SK-N-SH (cell line): ENCODE results near the gene COL4A2. TPM values are rescaled to one million over a fixed set of nuclear protein-coding genes. Genes with fewer than 3 reads are reported as not detected.
"Not testable (repeated sequence)": the region's sequence is repeated elsewhere in the genome, so short reads cannot be mapped to it uniquely, and the experiment has no call there.

Experiments used
- CTCF ChIA-PET: fragments of 300-600, 350-600 bp; formaldehyde crosslinking; extraction: SDS; loops from one replicate; lab custom pipeline; 2021; lab: Yijun Ruan, JAX
- POLR2A ChIA-PET: fragments of 350-600 bp; sonication (Branson Sonifier 250); formaldehyde crosslinking; extraction: SDS; loops from one replicate; lab custom pipeline; 2020; ENCODE audit warnings: antibody characterized with exemption, inconsistent platforms; lab: Yijun Ruan, JAX
- DNase-seq: peaks from one replicate; pipeline ENCODE4 v3.0.0; 2012
- H2AFZ ChIP-seq: fragments of 200-600 bp; sonication (generic); 2 replicates; pipeline ENCODE4 v1.8.1; 2016; ENCODE audit warnings: antibody characterized with exemption, mild to moderate bottlenecking, low read depth
- H3F3A ChIP-seq: fragments of 200-600 bp; sonication (generic); replicated peaks from 2 replicates; pipeline ENCODE3; 2016; ENCODE audit warnings: antibody characterized with exemption, mild to moderate bottlenecking; ENCODE audit not compliant: insufficient read depth
- H3K27ac ChIP-seq, 2 experiments: fragments of 200-500 bp in 1 of 2; fragments of 200-600 bp in 1 of 2; sonication (Bioruptor generic) in 1 of 2; sonication (generic), shearing (Covaris generic) in 1 of 2; 2 replicates each; pipeline versions ENCODE4 v1.5.1 to v1.6.1; 2014 to 2016; ENCODE audit warnings: low read depth in 2 of 2, inconsistent platforms in 1 of 2, low read length in 1 of 2, mild to moderate bottlenecking in 1 of 2, mixed read lengths in 1 of 2
- H3K27me3 ChIP-seq: fragments of 200-600 bp; sonication (generic), shearing (Covaris generic); 2 replicates; pipeline ENCODE4 v1.6.1; 2016; ENCODE audit warnings: mixed run types; ENCODE audit not compliant: insufficient read depth
- H3K36me3 ChIP-seq, 2 experiments: fragments of 200-500 bp in 1 of 2; fragments of 200-600 bp in 1 of 2; sonication (Bioruptor generic) in 1 of 2; sonication (generic) in 1 of 2; replicated peaks in 1 of 2; 2 replicates each; pipeline versions ENCODE3 to v1.5.1; 2014 to 2016; ENCODE audit warnings: low read length in 1 of 2, mild to moderate bottlenecking in 1 of 2; ENCODE audit not compliant: insufficient read depth in 2 of 2, control insufficient read depth in 1 of 2
- H3K4me1 ChIP-seq, 2 experiments: fragments of 200-500 bp in 1 of 2; fragments of 200-600 bp in 1 of 2; sonication (Bioruptor generic) in 1 of 2; sonication (generic), shearing (Covaris generic) in 1 of 2; 2 replicates each; pipeline versions ENCODE4 v1.5.1 to v1.6.1; 2014 to 2016; ENCODE audit warnings: low read depth in 1 of 2, low read length in 1 of 2, mixed run types in 1 of 2; ENCODE audit not compliant: insufficient read depth in 2 of 2, control insufficient read depth in 1 of 2
- H3K4me2 ChIP-seq: fragments of 200-600 bp; sonication (generic), shearing (Covaris generic); 2 replicates; pipeline ENCODE4 v1.6.1; 2017; ENCODE audit warnings: mixed run types
- H3K4me3 ChIP-seq, 2 experiments: fragments of 200-500 bp in 1 of 2; fragments of 200-600 bp in 1 of 2; sonication (Bioruptor generic) in 1 of 2; sonication (generic), shearing (Covaris generic) in 1 of 2; 2 replicates each; pipeline versions ENCODE4 v1.5.1 to v1.8.1; 2014 to 2016; ENCODE audit warnings: low read depth in 2 of 2, inconsistent platforms in 1 of 2, low read length in 1 of 2, mild to moderate bottlenecking in 1 of 2, mixed read lengths in 1 of 2, moderate library complexity in 1 of 2
- H3K79me2 ChIP-seq: fragments of 200-600 bp; sonication (generic); 2 replicates; pipeline ENCODE4 v1.8.1; 2017; ENCODE audit warnings: mild to moderate bottlenecking; ENCODE audit not compliant: insufficient read depth
- H3K9ac ChIP-seq: fragments of 200-600 bp; sonication (generic); 2 replicates; pipeline ENCODE4 v1.6.1; 2017; ENCODE audit warnings: mixed run types
- H3K9me2 ChIP-seq: fragments of 200-600 bp; sonication (generic); 2 replicates; pipeline ENCODE4 v1.6.1; 2017; ENCODE audit warnings: mixed run types
- H3K9me3 ChIP-seq: fragments of 200-600 bp; sonication (generic); 2 replicates; pipeline ENCODE4 v1.6.1; 2017; ENCODE audit warnings: mixed run types, mild to moderate bottlenecking, moderate library complexity
- H4K20me1 ChIP-seq: fragments of 200-600 bp; sonication (generic); 2 replicates; pipeline ENCODE4 v1.6.1; 2017; ENCODE audit warnings: mild to moderate bottlenecking, mixed run types; ENCODE audit not compliant: insufficient read depth
- EZH2phosphoT487 ChIP-seq: fragments of 200-600 bp; sonication (generic); IDR thresholded peaks from 2 replicates; pipeline ENCODE4 v1.6.1; 2017; ENCODE audit warnings: low read depth, mixed run types, mild to moderate bottlenecking, antibody characterized with exemption, moderate library complexity, borderline replicate concordance
- FOXJ3 ChIP-seq: sonication (generic); formaldehyde crosslinking; IDR thresholded peaks from 2 replicates; pipeline ENCODE4 v1.5.1; 2020; ENCODE audit warnings: mild to moderate bottlenecking, missing genetic modification reagents
- JUND ChIP-seq: IDR thresholded peaks from 2 replicates; pipeline ENCODE4 v1.4.0; 2012
- MXI1 ChIP-seq: IDR thresholded peaks from 2 replicates; pipeline ENCODE4 v1.6.1; 2012; ENCODE audit warnings: mild to moderate bottlenecking, low read depth, low read length, improper control_type of control experiment
- NFIC ChIP-seq: IDR thresholded peaks from 2 replicates; pipeline ENCODE4 v1.4.0; 2012; ENCODE audit warnings: borderline replicate concordance
- RAD21 ChIP-seq: IDR thresholded peaks from 2 replicates; pipeline ENCODE4 v1.6.1; 2012; ENCODE audit warnings: mild to moderate bottlenecking, low read length
- RCOR1 ChIP-seq: fragments of 150-350 bp; IDR thresholded peaks from 2 replicates; pipeline ENCODE4 v1.6.1; 2017; ENCODE audit warnings: antibody characterized with exemption, low read length
- SIN3A ChIP-seq: IDR thresholded peaks from 2 replicates; pipeline ENCODE4 v1.6.1; 2012; ENCODE audit warnings: low read depth, mild to moderate bottlenecking, low read length, moderate library complexity, borderline replicate concordance
- SMC3 ChIP-seq: IDR thresholded peaks from 2 replicates; pipeline ENCODE4 v1.6.1; 2012; ENCODE audit warnings: low read depth, low read length, improper control_type of control experiment
- TAF1 ChIP-seq: IDR thresholded peaks from 2 replicates; pipeline ENCODE4 v1.6.1; 2012; ENCODE audit warnings: low read depth, mild to moderate bottlenecking, low read length, moderate library complexity, borderline replicate concordance
- YY1 ChIP-seq: IDR thresholded peaks from 2 replicates; pipeline ENCODE4 v1.4.0; 2012; ENCODE audit warnings: low read depth, mild to moderate bottlenecking
- WGBS: methylation state at CpG from one replicate; pipeline ENCODE4 v1.1.6; 2017; ENCODE audit warnings: low lambda C conversion rate; 5-methylcytosine and 5-hydroxymethylcytosine counted together
- polyA plus RNA-seq, 3 experiments: library from polyadenylated mRNA; depleted of rRNA; stranded (reverse); fragments of >200 nt; gene quantifications; 2 replicates each; pipeline ENCODE4 v1.2.3, GENCODE V29; 2012
- TF ChIP-seq, protein P1 (sequence below): IDR thresholded peaks from 2 replicates; pipeline ENCODE4 v1.4.0; 2012; ENCODE audit warnings: low read depth, borderline replicate concordance
- TF ChIP-seq, protein P2 (sequence below): IDR thresholded peaks from 2 replicates; pipeline ENCODE4; 2012
- TF ChIP-seq, protein P3 (sequence below): IDR thresholded peaks from 2 replicates; pipeline ENCODE4 v1.4.0; 2012; ENCODE audit warnings: low read depth, borderline replicate concordance

Gene COL4A2
- polyA plus RNA-seq, 1 of the 3 experiments (the other 2 are of a cell fraction), result 137 TPM

DNA sequence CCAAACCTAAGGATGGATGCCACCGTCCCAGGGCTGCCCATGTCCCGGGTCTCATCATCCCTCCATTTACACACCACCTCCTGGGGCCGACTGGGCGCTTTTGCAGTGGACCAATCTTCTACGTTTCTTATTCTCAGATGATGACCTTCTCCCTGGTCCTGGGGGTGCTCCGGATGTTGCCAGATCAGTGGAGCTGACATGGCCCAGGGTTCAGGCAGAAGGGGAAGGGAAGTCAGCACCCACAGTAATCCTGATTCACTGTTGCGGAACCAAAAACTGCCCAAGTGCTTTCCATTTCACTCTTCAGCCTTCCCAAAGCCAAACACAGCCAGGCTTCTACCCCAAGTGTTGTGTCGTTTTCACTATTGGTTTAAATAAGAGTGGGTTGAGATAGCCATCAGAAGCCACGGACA, 224.6 kb downstream of the COL4A2 start:
- POLR2A ChIA-PET, result no interaction called here
- no peaks in the 10 kb centered on the region for H4K20me1 ChIP-seq
- no peaks in the 10 kb centered on the region for H3F3A ChIP-seq
- no peak overlapping the region for H2AFZ ChIP-seq
- H3K9me2 ChIP-seq, result no peaks in the 10 kb centered on the region
- CTCF ChIA-PET, result interaction anchor here (1.5 kb wide), 1 partner anchor 76 kb away, joined by 4 read pairs; no protein-coding TSS in a partner anchor
- no peaks in the 10 kb centered on the region for H3K9me3 ChIP-seq
- H3K9ac ChIP-seq, result no peak overlapping the region
- H3K4me1 ChIP-seq, result no peaks in the 10 kb centered on the region; a peak in 1 of 4 replicates
- no peak overlapping the region for H3K4me3 ChIP-seq
- TF ChIP-seq SMC3 (no peak), RCOR1 (no peak), YY1 (no peak), SIN3A (no peak)
- TF ChIP-seq, protein P1, sequence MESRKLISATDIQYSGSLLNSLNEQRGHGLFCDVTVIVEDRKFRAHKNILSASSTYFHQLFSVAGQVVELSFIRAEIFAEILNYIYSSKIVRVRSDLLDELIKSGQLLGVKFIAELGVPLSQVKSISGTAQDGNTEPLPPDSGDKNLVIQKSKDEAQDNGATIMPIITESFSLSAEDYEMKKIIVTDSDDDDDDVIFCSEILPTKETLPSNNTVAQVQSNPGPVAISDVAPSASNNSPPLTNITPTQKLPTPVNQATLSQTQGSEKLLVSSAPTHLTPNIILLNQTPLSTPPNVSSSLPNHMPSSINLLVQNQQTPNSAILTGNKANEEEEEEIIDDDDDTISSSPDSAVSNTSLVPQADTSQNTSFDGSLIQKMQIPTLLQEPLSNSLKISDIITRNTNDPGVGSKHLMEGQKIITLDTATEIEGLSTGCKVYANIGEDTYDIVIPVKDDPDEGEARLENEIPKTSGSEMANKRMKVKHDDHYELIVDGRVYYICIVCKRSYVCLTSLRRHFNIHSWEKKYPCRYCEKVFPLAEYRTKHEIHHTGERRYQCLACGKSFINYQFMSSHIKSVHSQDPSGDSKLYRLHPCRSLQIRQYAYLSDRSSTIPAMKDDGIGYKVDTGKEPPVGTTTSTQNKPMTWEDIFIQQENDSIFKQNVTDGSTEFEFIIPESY, result no peak
- TF ChIP-seq, all 33 proteins: peak for 0
- Histone ChIP-seq H3K36me3 (no peaks in the 10 kb centered on the region), H3K27me3 (no peaks in the 10 kb centered on the region), H3K79me2 (no peaks in the 10 kb centered on the region), H3K4me2 (no peak overlapping the region), H3K27ac (no peak overlapping the region)
- WGBS, result 88% methylated on average over 9 of the region's 9 CpGs
- no peak for DNase-seq

DNA sequence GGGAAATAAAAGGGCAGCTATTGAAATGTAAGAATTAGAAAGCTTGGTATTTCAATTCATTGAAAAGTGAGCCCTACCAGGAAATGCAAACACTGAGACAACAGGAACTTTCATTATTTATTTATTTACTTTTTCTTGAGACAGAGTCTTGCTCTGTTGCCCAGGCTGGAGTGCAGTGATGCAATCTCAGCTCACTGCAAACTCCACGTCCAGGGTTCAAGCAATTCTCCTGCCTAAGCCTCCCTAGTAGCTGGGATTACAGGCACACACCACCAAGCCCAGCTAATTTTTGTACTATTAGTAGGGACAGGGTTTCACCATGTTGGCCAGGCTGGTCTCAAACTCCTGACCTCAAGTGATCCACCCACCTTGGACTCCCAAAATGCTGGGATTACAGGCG, 225.2 kb downstream of the COL4A2 start:
- H2AFZ ChIP-seq, H3K27ac ChIP-seq, H3K27me3 ChIP-seq, H3K9ac ChIP-seq, H4K20me1 ChIP-seq, POLR2A ChIA-PET, H3K9me3 ChIP-seq, H3K4me2 ChIP-seq, H3K9me2 ChIP-seq, H3K36me3 ChIP-seq, H3F3A ChIP-seq, DNase-seq, H3K4me3 ChIP-seq, H3K4me1 ChIP-seq, H3K79me2 ChIP-seq: not testable (repeated sequence)
- CTCF ChIA-PET, result interaction anchor here (1.5 kb wide), 1 partner anchor 77 kb away, joined by 4 read pairs; no protein-coding TSS in a partner anchor
- WGBS, result 68% methylated on average over 2 of the region's 2 CpGs

DNA sequence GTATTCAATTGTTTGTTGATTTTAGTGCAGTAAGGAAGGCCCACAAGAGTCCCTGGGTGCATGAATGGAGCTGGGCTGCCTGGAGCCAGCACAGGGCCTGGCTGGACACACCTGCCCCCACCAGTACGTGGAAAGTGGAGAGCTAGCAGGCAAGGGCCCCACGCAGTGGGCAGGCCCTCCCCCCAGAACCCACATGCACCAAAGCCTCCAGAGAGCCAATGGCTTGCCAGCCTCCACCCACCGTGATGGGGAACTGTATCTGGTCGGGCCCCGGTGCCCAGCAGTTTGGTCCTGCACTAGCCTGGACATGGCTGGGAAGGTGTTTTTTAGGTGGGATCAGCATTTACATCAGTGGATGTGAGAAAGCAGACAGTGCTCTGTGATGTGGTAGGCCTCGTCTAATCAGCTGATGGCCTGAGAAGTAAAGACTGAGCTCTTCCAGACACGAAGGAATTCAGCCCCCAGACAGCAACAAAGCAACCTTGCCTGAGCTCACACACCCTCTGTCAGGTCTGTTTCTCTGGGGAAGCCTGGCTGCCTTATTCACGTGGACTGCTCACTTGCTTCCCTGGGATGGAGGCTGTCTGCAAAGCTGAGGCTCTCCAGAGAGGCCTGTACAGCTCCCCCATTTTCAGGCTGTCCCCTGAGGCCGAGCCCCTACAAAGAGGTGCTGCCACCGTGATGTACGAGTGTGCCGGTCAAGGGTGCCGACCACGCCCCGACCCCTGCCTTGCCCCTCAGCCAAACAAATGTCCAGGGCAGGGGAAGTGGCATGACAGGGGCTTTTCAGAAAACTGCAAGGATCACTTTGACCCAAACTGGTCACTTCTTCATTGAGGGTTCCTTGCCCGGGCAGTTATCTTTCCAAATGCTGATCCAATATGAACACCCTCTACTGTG, 226.9 kb downstream of the COL4A2 start:
- H4K20me1 ChIP-seq, result no peaks in the 10 kb centered on the region
- H3K9me3 ChIP-seq, result no peaks in the 10 kb centered on the region
- H3K9ac ChIP-seq, result no peak overlapping the region
- no peaks in the 10 kb centered on the region for H3K4me1 ChIP-seq
- POLR2A ChIA-PET, result no interaction called here
- CTCF ChIA-PET, result no interaction called here
- no peak overlapping the region for H3K4me3 ChIP-seq
- DNase-seq, result no peak
- H3K36me3 ChIP-seq, result no peaks in the 10 kb centered on the region
- H3K27me3 ChIP-seq, result no peaks in the 10 kb centered on the region
- H2AFZ ChIP-seq, result no peak overlapping the region
- H3K79me2 ChIP-seq, result no peaks in the 10 kb centered on the region
- WGBS, result 88% methylated on average over 9 of the region's 16 CpGs
- H3K9me2 ChIP-seq, result no peaks in the 10 kb centered on the region
- no peak overlapping the region for H3K4me2 ChIP-seq
- H3F3A ChIP-seq, result no peaks in the 10 kb centered on the region
- H3K27ac ChIP-seq, result no peak overlapping the region
- TF ChIP-seq FOXJ3 (CRISPR knock-in tag) (no peak), EZH2phosphoT487 (no peak), TAF1 (no peak), RAD21 (no peak), MXI1 (no peak), NFIC (no peak), JUND (no peak)
- TF ChIP-seq, protein P1, result no peak
- TF ChIP-seq, protein P2, sequence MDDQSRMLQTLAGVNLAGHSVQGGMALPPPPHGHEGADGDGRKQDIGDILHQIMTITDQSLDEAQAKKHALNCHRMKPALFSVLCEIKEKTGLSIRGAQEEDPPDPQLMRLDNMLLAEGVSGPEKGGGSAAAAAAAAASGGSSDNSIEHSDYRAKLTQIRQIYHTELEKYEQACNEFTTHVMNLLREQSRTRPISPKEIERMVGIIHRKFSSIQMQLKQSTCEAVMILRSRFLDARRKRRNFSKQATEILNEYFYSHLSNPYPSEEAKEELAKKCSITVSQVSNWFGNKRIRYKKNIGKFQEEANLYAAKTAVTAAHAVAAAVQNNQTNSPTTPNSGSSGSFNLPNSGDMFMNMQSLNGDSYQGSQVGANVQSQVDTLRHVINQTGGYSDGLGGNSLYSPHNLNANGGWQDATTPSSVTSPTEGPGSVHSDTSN, result no peak
- TF ChIP-seq, protein P3, sequence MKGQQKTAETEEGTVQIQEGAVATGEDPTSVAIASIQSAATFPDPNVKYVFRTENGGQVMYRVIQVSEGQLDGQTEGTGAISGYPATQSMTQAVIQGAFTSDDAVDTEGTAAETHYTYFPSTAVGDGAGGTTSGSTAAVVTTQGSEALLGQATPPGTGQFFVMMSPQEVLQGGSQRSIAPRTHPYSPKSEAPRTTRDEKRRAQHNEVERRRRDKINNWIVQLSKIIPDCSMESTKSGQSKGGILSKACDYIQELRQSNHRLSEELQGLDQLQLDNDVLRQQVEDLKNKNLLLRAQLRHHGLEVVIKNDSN, result no peak
